Right lobe of liver (tissue), 6 donors: ENCODE results near the gene CDH6. TPM values are rescaled to one million over a fixed set of nuclear protein-coding genes. Genes with fewer than 3 reads are reported as not detected.

Source experiments
- ATAC-seq, 4 donors: fragments of 200-7000 bp; cut with Tn5 transposase; one replicate each; pipeline ENCODE4 v1.9.1; 2020; ENCODE audit warnings: mild to moderate bottlenecking in 4 of 4, moderate library complexity in 4 of 4
- DNase-seq, 3 donors: peaks; one replicate each; pipeline ENCODE4 v3.0.0-alpha.2; 2020
- H3K27ac ChIP-seq, 3 donors: fragments of 200-600 bp; one replicate each; pipeline ENCODE4 v1.8.0; 2022
- H3K27me3 ChIP-seq, 2 donors: fragments of 200-600 bp; one replicate each; pipeline ENCODE4 v1.8.0; 2022
- H3K36me3 ChIP-seq, 4 donors: fragments of 200-600 bp; sonication (generic) in 1 of 4; one replicate each; pipeline versions ENCODE4 v1.5.1 to v1.8.0; 2017 to 2022; ENCODE audit warnings: control low read depth in 1 of 4
- H3K4me1 ChIP-seq, 4 donors: fragments of 200-600 bp; sonication (generic) in 1 of 4; one replicate each; pipeline versions ENCODE4 v1.5.1 to v1.8.0; 2017 to 2022; ENCODE audit warnings: control low read depth in 1 of 4
- H3K4me3 ChIP-seq, 3 donors: fragments of 200-600 bp; one replicate each; pipeline ENCODE4 v1.8.0; 2022
- H3K9me3 ChIP-seq, 4 donors: fragments of 200-600 bp; sonication (generic) in 1 of 4; one replicate each; pipeline versions ENCODE4 v1.5.1 to v1.8.0; 2017 to 2022; ENCODE audit warnings: control low read depth in 1 of 4
- CTCF ChIP-seq, 4 donors: fragments of 200-600 bp in 3 of 4; fragments of 450-650 bp in 1 of 4; IDR thresholded peaks; one replicate each; pipeline versions ENCODE4 v1.5.1 to v1.8.0; 2016 to 2022; ENCODE audit warnings: antibody characterized with exemption in 4 of 4, mild to moderate bottlenecking in 2 of 4
- POLR2A ChIP-seq: fragments of 450-650 bp; IDR thresholded peaks from one replicate; pipeline ENCODE4 v1.6.1; 2017; ENCODE audit warnings: antibody characterized with exemption, mild to moderate bottlenecking
- WGBS: methylation state at CpG from one replicate; pipeline ENCODE4 v1.1.6; 2018; ENCODE audit warnings: low coverage, low lambda C conversion rate; ENCODE audit not compliant: insufficient coverage; ENCODE audit errors: missing lambda C conversion rate; 5-methylcytosine and 5-hydroxymethylcytosine counted together
- intact Hi-C, 2 donors: fragments of 100-400 bp; cut with DNase I; formaldehyde crosslinking; loops; one replicate each; pipeline versions ENCODE4 v1.11.2 to v1.14.1; 2022
- total RNA-seq, 6 experiments: library from RNA; depleted of rRNA in 2 of 6; stranded (reverse); fragments of >200 nt in 2 of 6; fragmentation: NEBNext Ultra II Directional in 3 of 6; extraction: Animal tissue kit (Norgen Biotek cat#: 25700) in 3 of 6; gene quantifications; one replicate each; pipeline versions ENCODE4 v1.1.0 to v1.2.4, GENCODE V29; 2016 to 2023
- donor health status: DM: no; HTN: yes; CAD: no.
- donor health status: DM: no; HTN: no; CAD: no.
- donor health status: DM: no; HTN: no; CAD: no.
- donor health status: DM: no; HTN: yes; CAD: no.
- donor health status: DM: no; HTN: yes; CAD: no.

The CDH6 gene
- total RNA-seq, 6 experiments from 2014 or later = 0.49 to 1.8 (median 0.74) TPM

DNA sequence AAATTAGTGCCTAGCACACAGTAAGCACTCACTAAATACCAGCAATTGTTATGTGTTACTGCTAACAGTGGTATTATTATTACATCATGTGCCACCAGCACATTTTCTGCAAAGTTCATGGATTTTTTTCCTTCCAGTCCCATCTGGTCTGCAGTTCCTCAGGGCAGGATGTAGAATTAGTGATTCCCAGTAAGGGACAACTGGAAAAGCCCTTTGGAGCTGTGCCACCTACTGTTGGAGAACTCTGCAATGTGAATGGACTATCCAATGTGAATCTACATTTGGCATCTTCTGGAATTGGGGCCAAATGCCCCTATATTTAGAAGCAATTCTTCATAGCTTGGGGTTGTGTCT lies 154.0 kb downstream of the CDH6 start:
- Histone ChIP-seq H3K9me3 (no peaks in the 10 kb centered on the region), H3K4me1 (no peaks in the 10 kb centered on the region), H3K36me3 (no peaks in the 10 kb centered on the region), H3K27me3 (no peaks in the 10 kb centered on the region), H3K4me3 (no peak overlapping the region), H3K27ac (no peak overlapping the region)
- no peak for TF ChIP-seq CTCF (IDR thresholded peaks at IDR 0.05)
- TF ChIP-seq POLR2A = no peak
- intact Hi-C loops = no loop called here
- ATAC-seq (no peak), DNase-seq (no peak)

DNA sequence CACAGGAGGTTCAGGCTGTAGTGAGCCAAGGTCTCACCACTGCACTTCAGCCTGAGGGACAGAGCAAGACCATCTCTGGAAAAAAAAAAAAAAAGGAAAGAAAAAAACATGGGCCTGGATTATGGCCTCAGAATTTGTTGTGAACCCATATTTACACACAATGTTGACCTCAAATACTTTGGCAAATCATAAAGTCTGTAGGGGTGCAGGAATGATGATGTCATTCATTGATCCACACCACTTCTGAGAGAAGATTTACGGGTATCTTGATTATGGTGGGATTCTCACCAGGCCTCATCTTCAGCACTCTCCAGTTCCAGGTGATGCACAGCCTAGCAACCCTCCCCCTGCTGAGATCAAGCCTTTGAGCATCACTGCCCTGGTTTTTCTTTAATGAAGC lies 156.9 kb downstream of the CDH6 start:
- no peak overlapping the region for H3K27ac ChIP-seq
- H3K27me3 ChIP-seq = no peaks in the 10 kb centered on the region
- no peaks in the 10 kb centered on the region for H3K36me3 ChIP-seq
- H3K4me3 ChIP-seq = no peak overlapping the region
- no peak for DNase-seq
- TF ChIP-seq POLR2A (no peak), CTCF (IDR thresholded peaks at IDR 0.05) (no peak)
- 56% methylated on average over 1 of the region's 1 CpG for WGBS
- intact Hi-C loops = no loop called here
- no peaks in the 10 kb centered on the region for H3K9me3 ChIP-seq
- H3K4me1 ChIP-seq = no peaks in the 10 kb centered on the region
- ATAC-seq = no peak

GRCh38 chr5:31355337-31355736 lies 161.9 kb downstream of the CDH6 start:
- Histone ChIP-seq H3K27ac (no peak overlapping the region), H3K9me3 (no peaks in the 10 kb centered on the region), H3K4me3 (no peak overlapping the region), H3K27me3 (no peaks in the 10 kb centered on the region), H3K36me3 (no peaks in the 10 kb centered on the region), H3K4me1 (no peaks in the 10 kb centered on the region)
- no peak for ATAC-seq
- TF ChIP-seq POLR2A (no peak), CTCF (IDR thresholded peaks at IDR 0.05) (no peak)
- DNase-seq = no peak
- intact Hi-C loops = no loop called here
- 65% methylated on average over 3 of the region's 3 CpGs for WGBS

DNA sequence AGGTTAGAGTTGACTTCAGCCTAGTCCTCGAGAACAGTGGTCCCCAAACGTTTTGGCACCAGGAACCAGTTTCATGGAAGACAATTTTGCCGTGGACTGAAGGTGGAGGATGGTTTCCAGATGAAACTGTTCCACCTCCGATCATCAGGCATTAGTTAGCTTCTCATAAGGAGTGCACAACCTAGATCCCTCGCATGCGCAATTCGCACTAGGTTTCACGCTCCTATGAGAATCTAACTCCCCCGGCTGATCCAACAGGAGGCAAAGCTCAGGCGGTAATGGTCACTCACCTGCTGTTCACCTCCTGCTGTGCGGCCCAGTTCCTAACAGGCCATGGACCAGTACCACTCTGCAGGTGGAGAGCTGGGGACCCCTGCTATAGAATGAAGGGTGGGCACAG lies 163.6 kb downstream of the CDH6 start:
- intact Hi-C loops = no loop called here
- no peak overlapping the region for H3K4me3 ChIP-seq
- H3K27me3 ChIP-seq = no peaks in the 10 kb centered on the region
- no peak overlapping the region for H3K27ac ChIP-seq
- TF ChIP-seq CTCF (IDR thresholded peaks at IDR 0.05) = no peak
- no peak for TF ChIP-seq POLR2A
- 67% methylated on average over 10 of the region's 11 CpGs for WGBS
- DNase-seq (no peak), ATAC-seq (no peak)
- no peaks in the 10 kb centered on the region for H3K36me3 ChIP-seq
- no peaks in the 10 kb centered on the region for H3K4me1 ChIP-seq
- H3K9me3 ChIP-seq = no peaks in the 10 kb centered on the region

GRCh38 chr5:31359839-31360238 lies 166.4 kb downstream of the CDH6 start:
- no peak for TF ChIP-seq POLR2A
- TF ChIP-seq CTCF (IDR thresholded peaks at IDR 0.05) = no peak
- Histone ChIP-seq H3K9me3 (no peaks in the 10 kb centered on the region), H3K4me1 (no peaks in the 10 kb centered on the region), H3K4me3 (no peak overlapping the region), H3K36me3 (no peaks in the 10 kb centered on the region), H3K27ac (no peak overlapping the region), H3K27me3 (no peaks in the 10 kb centered on the region)
- ATAC-seq (no peak), DNase-seq (no peak)
- 50% methylated on average over 2 of the region's 3 CpGs for WGBS
- intact Hi-C loops = no loop called here
